DND-41 (cell line): Measurements from ENCODE around the gene MUC21.
"Not testable (repeated sequence)": the region's sequence is repeated elsewhere in the genome, so short reads cannot be mapped to it uniquely, and the experiment has no call there.

Experiments used
- EZH2 ChIP-seq: IDR thresholded peaks from 3 replicates; pipeline ENCODE4 v1.6.1; 2012; ENCODE audit warnings: borderline replicate concordance, low read depth, mild to moderate bottlenecking, moderate library complexity, low read length, inconsistent platforms; ENCODE audit not compliant: severe bottlenecking
- TF ChIP-seq, protein P1 (sequence below): IDR thresholded peaks from 2 replicates; pipeline ENCODE4 v1.5.1; 2012; ENCODE audit warnings: borderline replicate concordance, low read length, moderate library complexity, mild to moderate bottlenecking; ENCODE audit not compliant: poor library complexity, severe bottlenecking; ENCODE audit errors: extremely low read depth

DNA sequence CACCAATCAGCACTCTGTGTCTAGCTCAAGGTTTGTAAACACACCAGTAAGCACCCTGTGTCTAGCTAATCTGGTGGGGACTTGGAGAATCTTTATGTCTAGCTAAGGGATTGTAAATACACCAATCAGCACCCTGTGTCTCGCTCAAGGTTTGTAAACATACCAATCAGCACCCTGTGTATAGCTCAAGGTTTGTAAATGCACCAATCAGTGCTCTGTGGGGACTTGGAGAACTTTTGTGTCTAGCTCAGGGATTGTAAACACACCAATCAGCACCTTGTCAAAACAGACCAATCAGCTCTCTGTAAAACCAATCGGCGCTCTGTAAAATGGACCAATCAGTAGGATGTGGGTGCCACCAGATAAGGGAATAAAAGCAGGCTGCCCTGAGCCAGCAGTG, 33.9 kb downstream of the MUC21 start:
- TF ChIP-seq, protein P1, sequence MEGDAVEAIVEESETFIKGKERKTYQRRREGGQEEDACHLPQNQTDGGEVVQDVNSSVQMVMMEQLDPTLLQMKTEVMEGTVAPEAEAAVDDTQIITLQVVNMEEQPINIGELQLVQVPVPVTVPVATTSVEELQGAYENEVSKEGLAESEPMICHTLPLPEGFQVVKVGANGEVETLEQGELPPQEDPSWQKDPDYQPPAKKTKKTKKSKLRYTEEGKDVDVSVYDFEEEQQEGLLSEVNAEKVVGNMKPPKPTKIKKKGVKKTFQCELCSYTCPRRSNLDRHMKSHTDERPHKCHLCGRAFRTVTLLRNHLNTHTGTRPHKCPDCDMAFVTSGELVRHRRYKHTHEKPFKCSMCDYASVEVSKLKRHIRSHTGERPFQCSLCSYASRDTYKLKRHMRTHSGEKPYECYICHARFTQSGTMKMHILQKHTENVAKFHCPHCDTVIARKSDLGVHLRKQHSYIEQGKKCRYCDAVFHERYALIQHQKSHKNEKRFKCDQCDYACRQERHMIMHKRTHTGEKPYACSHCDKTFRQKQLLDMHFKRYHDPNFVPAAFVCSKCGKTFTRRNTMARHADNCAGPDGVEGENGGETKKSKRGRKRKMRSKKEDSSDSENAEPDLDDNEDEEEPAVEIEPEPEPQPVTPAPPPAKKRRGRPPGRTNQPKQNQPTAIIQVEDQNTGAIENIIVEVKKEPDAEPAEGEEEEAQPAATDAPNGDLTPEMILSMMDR, result not testable (repeated sequence)
- not testable (repeated sequence) for TF ChIP-seq EZH2
